Body of pancreas (tissue), 4 donors: Measurements from ENCODE around the gene AGK. TPM values are rescaled to one million over a fixed set of nuclear protein-coding genes. Genes with fewer than 3 reads are reported as not detected.

Source experiments
- ATAC-seq: fragments of 150-250 bp; one replicate; pipeline ENCODE4 v1.9.1; 2016
- DNase-seq, 4 donors: peaks; one replicate each; pipeline ENCODE4 v3.0.0-alpha.2; 2019
- H3K27ac ChIP-seq, 4 donors: fragments of 200-600 bp; sonication (generic); 1 replicate in 3 of 4; 2 replicates in 1 of 4; pipeline versions ENCODE4 v1.5.1 to v1.6.1; 2016 to 2019; ENCODE audit warnings: mild to moderate bottlenecking in 1 of 4, mixed read lengths in 1 of 4, moderate library complexity in 1 of 4
- H3K27me3 ChIP-seq, 2 donors: fragments of 200-600 bp; sonication (generic); one replicate each; pipeline ENCODE4 v1.6.0; 2016; ENCODE audit warnings: mild to moderate bottlenecking in 1 of 2
- H3K36me3 ChIP-seq, 2 donors: fragments of 200-600 bp; sonication (generic); replicated peaks in 1 of 2; 2 replicates each; pipeline ENCODE4 v1.5.1; 2016; ENCODE audit warnings: low read depth in 2 of 2; ENCODE audit not compliant: insufficient read depth in 1 of 2
- H3K4me1 ChIP-seq: fragments of 200-600 bp; sonication (generic); one replicate; pipeline ENCODE4 v1.6.0; 2016
- H3K4me3 ChIP-seq, 2 donors: fragments of 200-600 bp; sonication (generic); 1 replicate in 1 of 2; 2 replicates in 1 of 2; pipeline ENCODE4 v1.5.1; 2016 to 2019
- H3K9me3 ChIP-seq, 3 donors: fragments of 200-600 bp; sonication (generic); 1 replicate in 2 of 3; 2 replicates in 1 of 3; pipeline ENCODE4 v1.5.1; 2016
- POLR2A ChIP-seq, 3 donors: fragments of 450-650 bp; IDR thresholded peaks; one replicate each; pipeline ENCODE4 v1.6.1; 2016; ENCODE audit warnings: antibody characterized with exemption in 3 of 3, mild to moderate bottlenecking in 2 of 3
- WGBS, 2 donors: methylation state at CpG; one replicate each; pipeline ENCODE4 v1.1.5; 2017; 5-methylcytosine and 5-hydroxymethylcytosine counted together
- intact Hi-C: fragments of 100-400 bp; cut with DNase I; formaldehyde crosslinking; loops from one replicate; pipeline ENCODE4 v1.15.1; 2023
- total RNA-seq, 2 donors: library from RNA; depleted of rRNA; stranded (reverse); fragments of >200 nt; gene quantifications; one replicate each; pipeline ENCODE4 v1.1.0, GENCODE V29; 2016
- TF ChIP-seq, protein P1 (sequence below), 7 experiments: fragments of 450-650 bp in 4 of 7; fragments of 200-600 bp in 3 of 7; sonication (generic) in 3 of 7; IDR thresholded peaks; one replicate each; pipeline ENCODE4 v1.5.1; 2016 to 2019; ENCODE audit warnings: antibody characterized with exemption in 7 of 7

Gene AGK
- total RNA-seq, 2 donors from 2014 or later, result 12.7 to 30.7 TPM

DNA sequence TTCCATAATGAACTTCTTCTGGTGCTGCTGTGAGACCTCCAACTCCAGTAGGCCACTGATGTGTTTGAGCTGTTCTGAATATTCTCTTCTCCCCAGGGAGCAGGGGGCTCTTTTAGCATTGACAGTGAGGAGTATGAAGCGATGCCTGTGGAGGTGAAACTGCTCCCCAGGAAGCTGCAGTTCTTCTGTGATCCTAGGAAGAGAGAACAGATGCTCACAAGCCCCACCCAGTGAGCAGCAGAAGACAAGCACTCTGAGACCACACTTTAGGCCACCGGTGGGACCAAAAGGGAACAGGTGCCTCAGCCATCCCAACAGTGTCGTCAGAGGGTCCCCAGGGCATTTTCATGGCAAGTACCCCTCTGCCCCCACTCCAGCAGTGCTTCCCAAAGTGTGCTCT, 101.5 kb downstream of the AGK start:
- Histone ChIP-seq H3K4me3 (no peak overlapping the region), H3K27me3 (no peaks in the 10 kb centered on the region), H3K4me1 (peaks cover 14% of the 10 kb centered on the region), H3K36me3 (peaks cover 0 to 5% of the 10 kb centered on the region in 2 donors), H3K27ac (no peak overlapping the region), H3K9me3 (no peaks in the 10 kb centered on the region)
- ATAC-seq, result no peak
- intact Hi-C loops, result no loop called here
- DNase-seq, result no peak
- WGBS, 2 donors, result 63 to 71% methylated on average over 3 of the region's 3 CpGs
- TF ChIP-seq, protein P1, sequence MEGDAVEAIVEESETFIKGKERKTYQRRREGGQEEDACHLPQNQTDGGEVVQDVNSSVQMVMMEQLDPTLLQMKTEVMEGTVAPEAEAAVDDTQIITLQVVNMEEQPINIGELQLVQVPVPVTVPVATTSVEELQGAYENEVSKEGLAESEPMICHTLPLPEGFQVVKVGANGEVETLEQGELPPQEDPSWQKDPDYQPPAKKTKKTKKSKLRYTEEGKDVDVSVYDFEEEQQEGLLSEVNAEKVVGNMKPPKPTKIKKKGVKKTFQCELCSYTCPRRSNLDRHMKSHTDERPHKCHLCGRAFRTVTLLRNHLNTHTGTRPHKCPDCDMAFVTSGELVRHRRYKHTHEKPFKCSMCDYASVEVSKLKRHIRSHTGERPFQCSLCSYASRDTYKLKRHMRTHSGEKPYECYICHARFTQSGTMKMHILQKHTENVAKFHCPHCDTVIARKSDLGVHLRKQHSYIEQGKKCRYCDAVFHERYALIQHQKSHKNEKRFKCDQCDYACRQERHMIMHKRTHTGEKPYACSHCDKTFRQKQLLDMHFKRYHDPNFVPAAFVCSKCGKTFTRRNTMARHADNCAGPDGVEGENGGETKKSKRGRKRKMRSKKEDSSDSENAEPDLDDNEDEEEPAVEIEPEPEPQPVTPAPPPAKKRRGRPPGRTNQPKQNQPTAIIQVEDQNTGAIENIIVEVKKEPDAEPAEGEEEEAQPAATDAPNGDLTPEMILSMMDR (IDR thresholded peaks at IDR 0.05), result no peak
- no peak for TF ChIP-seq POLR2A (IDR thresholded peaks at IDR 0.05)

DNA sequence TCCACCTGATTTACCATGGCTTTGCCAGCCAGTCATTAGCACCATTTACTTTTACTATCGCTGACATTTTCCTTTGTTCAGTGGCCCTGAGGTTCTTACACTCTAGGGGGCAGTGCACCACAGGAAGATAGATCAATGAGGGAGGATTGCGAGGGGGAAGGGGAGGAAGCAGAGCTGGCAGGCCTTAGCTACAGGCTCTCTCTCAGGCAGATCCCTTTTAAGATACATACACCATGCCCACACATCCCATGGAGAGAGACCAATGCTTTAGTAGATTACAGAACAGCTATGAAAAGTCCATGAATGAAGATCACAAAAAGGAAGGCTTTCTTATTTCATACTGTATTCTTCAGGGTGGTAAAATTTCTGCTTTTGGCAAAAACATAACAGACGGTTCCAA, 103.3 kb downstream of the AGK start:
- DNase-seq (peak; percentile 67 to 84 (median 74)), ATAC-seq (peak; percentile 68)
- Histone ChIP-seq H3K4me1 (peaks cover 14% of the 10 kb centered on the region), H3K27ac (peak overlapping the region in 2 of 4 donors; percentile 2 to 3), H3K36me3 (peaks cover 0 to 5% of the 10 kb centered on the region in 2 donors), H3K9me3 (no peaks in the 10 kb centered on the region), H3K27me3 (no peaks in the 10 kb centered on the region), H3K4me3 (no peak overlapping the region)
- TF ChIP-seq POLR2A (IDR thresholded peaks at IDR 0.05), result no peak
- TF ChIP-seq, protein P1 (IDR thresholded peaks at IDR 0.05), result peak; percentile 38 to 89 (median 78)
- 29 to 37% methylated on average over 3 of the region's 3 CpGs for WGBS, 2 donors
- intact Hi-C loops, result no loop called here

DNA sequence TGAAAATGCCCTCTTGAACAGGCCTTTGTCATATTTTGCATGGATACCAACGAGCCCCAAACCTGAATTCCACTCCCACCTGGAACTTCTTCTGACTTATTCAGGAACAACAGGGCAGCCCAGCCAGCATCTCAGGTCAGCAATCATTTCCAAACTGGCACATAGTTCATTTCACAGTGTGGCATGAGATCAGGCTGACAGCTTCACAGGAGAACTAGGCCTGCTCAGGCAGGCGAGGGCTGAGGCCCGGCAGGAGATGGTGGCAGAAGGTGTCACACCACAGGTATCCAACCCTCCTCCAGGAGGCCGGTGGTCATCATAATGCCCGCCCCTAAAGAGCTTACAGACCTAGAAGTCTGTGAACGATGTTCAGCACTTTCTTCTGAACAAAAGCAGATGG, 108.3 kb downstream of the AGK start:
- Histone ChIP-seq H3K4me1 (peaks cover 16% of the 10 kb centered on the region), H3K4me3 (no peak overlapping the region), H3K27me3 (no peaks in the 10 kb centered on the region), H3K27ac (no peak overlapping the region), H3K36me3 (peaks cover 0 to 1% of the 10 kb centered on the region in 2 donors), H3K9me3 (no peaks in the 10 kb centered on the region)
- 82 to 86% methylated on average over 6 of the region's 6 CpGs for WGBS, 2 donors
- intact Hi-C loops, result no loop called here
- TF ChIP-seq, protein P1 (IDR thresholded peaks at IDR 0.05), result no peak
- TF ChIP-seq POLR2A (IDR thresholded peaks at IDR 0.05), result no peak
- DNase-seq (no peak), ATAC-seq (no peak)

DNA sequence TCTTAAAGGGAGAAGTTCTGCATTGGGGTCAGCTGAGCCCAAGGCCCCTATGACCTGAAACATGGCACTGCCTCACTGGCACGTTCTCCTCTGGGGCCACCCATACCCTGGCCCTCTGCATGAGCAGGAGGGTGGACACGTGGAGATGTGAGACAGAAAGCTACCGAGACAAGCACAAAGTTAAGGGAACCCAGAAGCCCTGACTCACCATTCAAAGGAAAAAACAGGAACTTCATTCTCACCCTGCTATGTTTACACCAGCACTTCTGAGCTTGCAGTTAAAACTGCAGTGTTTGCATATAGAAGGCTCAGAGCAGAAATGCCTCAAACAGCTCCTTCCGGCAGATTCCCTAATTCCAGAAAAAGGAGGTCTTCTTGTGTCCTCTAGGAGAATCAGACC, 109.0 kb downstream of the AGK start:
- no peaks in the 10 kb centered on the region for H3K27me3 ChIP-seq
- H3K4me3 ChIP-seq, result no peak overlapping the region
- no peaks in the 10 kb centered on the region for H3K9me3 ChIP-seq
- H3K36me3 ChIP-seq, result peaks cover 0 to 1% of the 10 kb centered on the region in 2 donors
- no peak overlapping the region for H3K27ac ChIP-seq
- DNase-seq (peak in 1 of 4 donors; percentile 38), ATAC-seq (no peak)
- H3K4me1 ChIP-seq, result peaks cover 19% of the 10 kb centered on the region
- WGBS, 2 donors, result 64 to 94% methylated on average over 4 of the region's 4 CpGs
- intact Hi-C loops, result loop anchor here (10.0 kb wide), 1 partner anchor 75 kb away; the partner anchor contains the start of gene SSBP1
- TF ChIP-seq POLR2A (IDR thresholded peaks at IDR 0.05), result no peak
- TF ChIP-seq, protein P1 (IDR thresholded peaks at IDR 0.05), result no peak
